GM12878 (cell line): ENCODE results near the gene RARS1. TPM values are rescaled to one million over a fixed set of nuclear protein-coding genes. Genes with fewer than 3 reads are reported as not detected.

ENCODE experiments used
- CBX5 ChIP-seq: sonication (generic); IDR thresholded peaks from 2 replicates; pipeline ENCODE4 v1.6.1; 2016; ENCODE audit warnings: low read depth, moderate library complexity, mild to moderate bottlenecking, inconsistent platforms
- ESRRA ChIP-seq: IDR thresholded peaks from 2 replicates; pipeline ENCODE4 v1.6.1; 2012; ENCODE audit warnings: mild to moderate bottlenecking, low read length, improper control_type of control experiment
- FOS ChIP-seq: IDR thresholded peaks from 3 replicates; pipeline ENCODE4 v1.6.1; 2011; ENCODE audit warnings: borderline replicate concordance; ENCODE audit not compliant: insufficient read length; ENCODE audit errors: extremely low read depth
- GABPA ChIP-seq: IDR thresholded peaks from 2 replicates; pipeline ENCODE4 v1.6.1; 2014; ENCODE audit warnings: antibody characterized with exemption, low read depth, mild to moderate bottlenecking, inconsistent platforms
- IRF4 ChIP-seq: IDR thresholded peaks from 2 replicates; pipeline ENCODE4 v1.6.1; 2011; ENCODE audit warnings: low read depth, low read length
- LARP7 ChIP-seq: fragments of 450-650 bp; IDR thresholded peaks from 2 replicates; pipeline ENCODE4 v1.6.1; 2017; ENCODE audit warnings: mild to moderate bottlenecking
- NFIC ChIP-seq: IDR thresholded peaks from 2 replicates; pipeline ENCODE4 v1.6.1; 2012; ENCODE audit warnings: low read depth, mild to moderate bottlenecking, inconsistent platforms, low read length, moderate library complexity
- PAX5 ChIP-seq: IDR thresholded peaks from 2 replicates; pipeline ENCODE4 v1.6.1; 2011; ENCODE audit warnings: low read depth, low read length, borderline replicate concordance
- PML ChIP-seq: IDR thresholded peaks from 2 replicates; pipeline ENCODE4 v1.6.1; 2012; ENCODE audit warnings: low read length, inconsistent platforms
- RBBP5 ChIP-seq: fragments of 200-600 bp; sonication (generic); conservative IDR thresholded peaks from 2 replicates; pipeline ENCODE4 v1.6.1; 2016
- RELA ChIP-seq: fragments of 450-650 bp; IDR thresholded peaks from 2 replicates; pipeline ENCODE4 v1.8.0; 2014; ENCODE audit warnings: borderline replicate concordance; ENCODE audit not compliant: partially characterized antibody
- REST ChIP-seq: IDR thresholded peaks from 2 replicates; pipeline ENCODE4 v1.6.1; 2012; ENCODE audit warnings: mild to moderate bottlenecking, low read depth, low read length
- TAF1 ChIP-seq: IDR thresholded peaks from 2 replicates; pipeline ENCODE4 v1.6.1; 2011; ENCODE audit warnings: mild to moderate bottlenecking, low read depth, low read length, borderline replicate concordance
- WRNIP1 ChIP-seq: IDR thresholded peaks from 2 replicates; pipeline ENCODE4 v1.6.1; 2011; ENCODE audit warnings: low read depth, low read length, improper control_type of control experiment, borderline replicate concordance
- ZNF384 ChIP-seq: IDR thresholded peaks from 2 replicates; pipeline ENCODE4 v1.6.1; 2012; ENCODE audit warnings: low read depth, mild to moderate bottlenecking, low read length, improper control_type of control experiment, borderline replicate concordance
- ZZZ3 ChIP-seq: IDR thresholded peaks from 2 replicates; pipeline ENCODE4 v1.6.1; 2011; ENCODE audit warnings: low read depth; ENCODE audit not compliant: control insufficient read depth, insufficient read length
- polyA plus RNA-seq, 11 experiments: library from polyadenylated mRNA; depleted of rRNA in 4 of 11; unstranded in 6 of 11; stranded (reverse) in 5 of 11; fragments of >200 nt; fragmentation: Nextera tagmentation in 4 of 11; fragmentation: Illumina TruSeq in 1 of 11; extraction: Ambion mirVana in 4 of 11; extraction: Trizol in 1 of 11; gene quantifications; 1 replicate in 1 of 11; 2 replicates in 10 of 11; pipeline versions ENCODE4 v1.2.1 to v1.2.3, GENCODE V29; 2011 to 2016; ENCODE audit warnings: inconsistent platforms in 2 of 11, missing spikeins in 2 of 11, low read depth in 1 of 11
- total RNA-seq, 4 experiments: library from RNA; depleted of rRNA in 3 of 4; stranded (reverse); fragments of >200 nt in 3 of 4; fragmentation: Illumina TruSeq in 1 of 4; extraction: Trizol in 1 of 4; gene quantifications; 2 replicates each; pipeline versions ENCODE4 v1.2.1 to v1.2.3, GENCODE V29; 2013 to 2021
- TF ChIP-seq, protein P1 (sequence below): fragments of 450-650 bp; IDR thresholded peaks from 2 replicates; pipeline ENCODE4 v1.6.1; 2014; ENCODE audit warnings: mild to moderate bottlenecking
- TF ChIP-seq, protein P2 (sequence below): IDR thresholded peaks from 2 replicates; pipeline ENCODE4 v1.6.1; 2011; ENCODE audit warnings: mild to moderate bottlenecking, low read depth, low read length, moderate library complexity; ENCODE audit not compliant: insufficient replicate concordance
- TF ChIP-seq, protein P3 (sequence below): fragments of 450-650 bp; formaldehyde crosslinking; IDR thresholded peaks from 2 replicates; pipeline ENCODE4 v1.4.0; 2020; ENCODE audit warnings: mild to moderate bottlenecking, moderate library complexity

The RARS1 gene
- total and polyA plus RNA-seq, 10 of the 15 experiments (the other 5 are each of a cell fraction or from before 2014, with no cell fraction given): 80.5 to 127 (median 105) TPM

DNA sequence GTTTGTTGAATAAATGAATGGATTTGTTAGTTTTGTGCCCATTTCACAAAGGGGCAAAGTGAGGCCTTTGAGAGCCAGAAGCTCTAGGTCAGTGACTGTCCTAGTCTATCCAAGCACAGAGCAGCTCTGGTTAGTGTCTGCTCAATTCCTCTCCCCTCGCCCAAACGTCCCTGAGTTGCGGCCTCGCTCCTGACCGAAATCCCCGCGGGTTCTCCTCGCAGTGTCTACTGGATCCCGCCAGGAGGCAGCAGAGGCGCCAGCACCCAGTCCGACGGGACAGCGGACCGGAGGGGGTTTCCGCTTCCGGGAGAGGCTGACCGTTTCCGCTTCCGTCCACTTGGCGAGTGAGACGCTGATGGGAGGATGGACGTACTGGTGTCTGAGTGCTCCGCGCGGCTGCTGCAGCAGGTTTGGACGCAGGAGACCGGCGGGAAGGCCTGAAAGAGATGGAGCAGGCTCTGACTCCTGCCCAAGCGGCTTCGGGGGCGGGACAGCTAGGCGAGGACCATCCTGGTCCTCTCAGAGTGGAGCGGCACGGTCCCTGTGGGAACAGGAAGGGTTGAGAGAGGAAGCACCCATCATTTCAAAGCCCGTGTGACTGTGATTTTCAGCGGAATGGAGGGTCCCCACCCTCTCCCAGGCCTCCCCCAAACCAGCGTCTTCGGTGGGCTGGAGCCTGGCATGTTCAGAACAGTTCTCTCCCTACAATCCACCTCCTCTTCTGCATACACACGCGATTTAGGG is at the start of gene RARS1 (continued):
- TF ChIP-seq RELA (peak; percentile 8), ZNF384 (no peak), CBX5 (0 out of 2 replicates have a peak, but pooled peaks have one; percentile 63), NFIC (no peak), PML (peak; percentile 94), WRNIP1 (peak; percentile 25; the same call in 1 of the 2 replicates), GABPA (peak; percentile 100), IRF4 (no peak), TAF1 (peak; percentile 83), LARP7 (peak; percentile 56; the same call in 1 of the 2 replicates), ESRRA (no peak), RBBP5 (no peak), REST (peak; percentile 77), ZZZ3 (no peak), PAX5 (no peak), FOS (no peak)
- TF ChIP-seq, protein P1, sequence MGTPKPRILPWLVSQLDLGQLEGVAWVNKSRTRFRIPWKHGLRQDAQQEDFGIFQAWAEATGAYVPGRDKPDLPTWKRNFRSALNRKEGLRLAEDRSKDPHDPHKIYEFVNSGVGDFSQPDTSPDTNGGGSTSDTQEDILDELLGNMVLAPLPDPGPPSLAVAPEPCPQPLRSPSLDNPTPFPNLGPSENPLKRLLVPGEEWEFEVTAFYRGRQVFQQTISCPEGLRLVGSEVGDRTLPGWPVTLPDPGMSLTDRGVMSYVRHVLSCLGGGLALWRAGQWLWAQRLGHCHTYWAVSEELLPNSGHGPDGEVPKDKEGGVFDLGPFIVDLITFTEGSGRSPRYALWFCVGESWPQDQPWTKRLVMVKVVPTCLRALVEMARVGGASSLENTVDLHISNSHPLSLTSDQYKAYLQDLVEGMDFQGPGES: no peak
- TF ChIP-seq, protein P2, sequence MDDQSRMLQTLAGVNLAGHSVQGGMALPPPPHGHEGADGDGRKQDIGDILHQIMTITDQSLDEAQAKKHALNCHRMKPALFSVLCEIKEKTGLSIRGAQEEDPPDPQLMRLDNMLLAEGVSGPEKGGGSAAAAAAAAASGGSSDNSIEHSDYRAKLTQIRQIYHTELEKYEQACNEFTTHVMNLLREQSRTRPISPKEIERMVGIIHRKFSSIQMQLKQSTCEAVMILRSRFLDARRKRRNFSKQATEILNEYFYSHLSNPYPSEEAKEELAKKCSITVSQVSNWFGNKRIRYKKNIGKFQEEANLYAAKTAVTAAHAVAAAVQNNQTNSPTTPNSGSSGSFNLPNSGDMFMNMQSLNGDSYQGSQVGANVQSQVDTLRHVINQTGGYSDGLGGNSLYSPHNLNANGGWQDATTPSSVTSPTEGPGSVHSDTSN: no peak
- TF ChIP-seq, protein P3, sequence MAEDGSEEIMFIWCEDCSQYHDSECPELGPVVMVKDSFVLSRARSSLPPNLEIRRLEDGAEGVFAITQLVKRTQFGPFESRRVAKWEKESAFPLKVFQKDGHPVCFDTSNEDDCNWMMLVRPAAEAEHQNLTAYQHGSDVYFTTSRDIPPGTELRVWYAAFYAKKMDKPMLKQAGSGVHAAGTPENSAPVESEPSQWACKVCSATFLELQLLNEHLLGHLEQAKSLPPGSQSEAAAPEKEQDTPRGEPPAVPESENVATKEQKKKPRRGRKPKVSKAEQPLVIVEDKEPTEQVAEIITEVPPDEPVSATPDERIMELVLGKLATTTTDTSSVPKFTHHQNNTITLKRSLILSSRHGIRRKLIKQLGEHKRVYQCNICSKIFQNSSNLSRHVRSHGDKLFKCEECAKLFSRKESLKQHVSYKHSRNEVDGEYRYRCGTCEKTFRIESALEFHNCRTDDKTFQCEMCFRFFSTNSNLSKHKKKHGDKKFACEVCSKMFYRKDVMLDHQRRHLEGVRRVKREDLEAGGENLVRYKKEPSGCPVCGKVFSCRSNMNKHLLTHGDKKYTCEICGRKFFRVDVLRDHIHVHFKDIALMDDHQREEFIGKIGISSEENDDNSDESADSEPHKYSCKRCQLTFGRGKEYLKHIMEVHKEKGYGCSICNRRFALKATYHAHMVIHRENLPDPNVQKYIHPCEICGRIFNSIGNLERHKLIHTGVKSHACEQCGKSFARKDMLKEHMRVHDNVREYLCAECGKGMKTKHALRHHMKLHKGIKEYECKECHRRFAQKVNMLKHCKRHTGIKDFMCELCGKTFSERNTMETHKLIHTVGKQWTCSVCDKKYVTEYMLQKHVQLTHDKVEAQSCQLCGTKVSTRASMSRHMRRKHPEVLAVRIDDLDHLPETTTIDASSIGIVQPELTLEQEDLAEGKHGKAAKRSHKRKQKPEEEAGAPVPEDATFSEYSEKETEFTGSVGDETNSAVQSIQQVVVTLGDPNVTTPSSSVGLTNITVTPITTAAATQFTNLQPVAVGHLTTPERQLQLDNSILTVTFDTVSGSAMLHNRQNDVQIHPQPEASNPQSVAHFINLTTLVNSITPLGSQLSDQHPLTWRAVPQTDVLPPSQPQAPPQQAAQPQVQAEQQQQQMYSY (CRISPR knock-in tag): no peak
